Esophagus muscularis mucosa (tissue), 4 donors: Measurements from ENCODE around the gene ZBTB7C. TPM values are rescaled to one million over a fixed set of nuclear protein-coding genes. Genes with fewer than 3 reads are reported as not detected.
A peak's percentile ranks its signal among the peaks of the same experiment; 100 is the strongest.

Experiments used
- DNase-seq: peaks from one replicate; pipeline ENCODE4 v3.0.0-alpha.2; 2017; ENCODE audit errors: extremely low spot score
- H3K27ac ChIP-seq, 4 donors: fragments of 200-600 bp; sonication (generic); replicated peaks in 1 of 4; 1 replicate in 3 of 4; 2 replicates in 1 of 4; pipeline ENCODE4 v1.5.1; 2016 to 2019; ENCODE audit warnings: mild to moderate bottlenecking in 1 of 4
- H3K27me3 ChIP-seq, 4 donors: fragments of 200-600 bp; sonication (generic); one replicate each; pipeline versions ENCODE4 v1.5.1 to v1.6.0; 2016 to 2019
- H3K36me3 ChIP-seq, 4 donors: fragments of 200-600 bp; sonication (generic); one replicate each; pipeline ENCODE4 v1.5.1; 2016 to 2019
- H3K4me1 ChIP-seq, 4 donors: fragments of 200-600 bp; sonication (generic); one replicate each; pipeline ENCODE4 v1.5.1; 2016 to 2019
- H3K4me3 ChIP-seq, 4 donors: fragments of 200-600 bp; sonication (generic); 1 replicate in 2 of 4; 2 replicates in 2 of 4; pipeline ENCODE4 v1.5.1; 2016 to 2019; ENCODE audit warnings: mild to moderate bottlenecking in 4 of 4, moderate library complexity in 1 of 4
- H3K9me3 ChIP-seq, 4 donors: fragments of 200-600 bp; sonication (generic); 1 replicate in 3 of 4; 2 replicates in 1 of 4; pipeline ENCODE4 v1.5.1; 2016 to 2019
- EP300 ChIP-seq: sonication (generic); formaldehyde crosslinking; IDR thresholded peaks from one replicate; pipeline ENCODE4 v1.6.1; 2017; ENCODE audit warnings: antibody characterized with exemption
- POLR2A ChIP-seq: fragments of 450-650 bp; IDR thresholded peaks from one replicate; pipeline ENCODE4 v1.6.1; 2017; ENCODE audit warnings: antibody characterized with exemption, moderate library complexity, mild to moderate bottlenecking, low read depth
- POLR2AphosphoS5 ChIP-seq, 2 donors: sonication (generic); formaldehyde crosslinking; IDR thresholded peaks; one replicate each; pipeline ENCODE4 v1.6.1; 2017; ENCODE audit warnings: antibody characterized with exemption in 2 of 2
- WGBS: methylation state at CpG from one replicate; pipeline ENCODE4 v1.1.5; 2018; 5-methylcytosine and 5-hydroxymethylcytosine counted together
- intact Hi-C: fragments of 100-400 bp; cut with DNase I; formaldehyde crosslinking; loops from one replicate; pipeline ENCODE4 v1.15.1; 2023
- total RNA-seq, 4 donors: library from RNA; depleted of rRNA; stranded (reverse); fragments of >200 nt; gene quantifications; one replicate each; pipeline versions ENCODE4 v1.1.0 to v1.2.1, GENCODE V29; 2016
- TF ChIP-seq, protein P1 (sequence below), 3 experiments: fragments of 200-600 bp in 2 of 3; fragments of 450-650 bp in 1 of 3; sonication (generic) in 2 of 3; IDR thresholded peaks; one replicate each; pipeline ENCODE4 v1.5.1; 2017 to 2019; ENCODE audit warnings: antibody characterized with exemption in 3 of 3, mild to moderate bottlenecking in 2 of 3, moderate library complexity in 1 of 3

ZBTB7C gene
- total RNA-seq, 4 donors from 2014 or later, result 6.3 to 13.2 (median 9.1) TPM

DNA sequence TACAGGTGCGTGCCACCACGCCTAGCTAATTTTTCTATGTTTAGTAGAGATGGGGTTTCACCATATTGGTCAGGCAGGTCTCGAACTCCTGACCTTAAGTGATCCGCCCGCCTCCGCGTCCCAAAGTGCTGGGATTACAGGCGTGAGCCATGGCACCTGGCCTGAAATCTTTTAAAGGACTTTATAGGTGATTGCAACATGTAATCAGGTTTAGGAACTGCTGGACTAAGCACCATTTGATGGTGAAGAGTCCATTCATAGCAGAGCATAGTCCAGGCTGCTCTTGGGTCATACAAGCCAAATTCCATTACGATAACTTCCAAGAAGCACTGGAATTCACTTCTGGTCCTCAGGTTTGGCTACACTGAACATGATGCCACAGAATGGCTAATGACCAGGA, 278.1 kb downstream of the ZBTB7C start:
- Histone ChIP-seq H3K27ac (no peak overlapping the region), H3K4me3 (no peak overlapping the region), H3K36me3 (no peaks in the 10 kb centered on the region), H3K4me1 (peaks cover 9 to 45% (median 42%) of the 10 kb centered on the region in 4 donors), H3K9me3 (no peaks in the 10 kb centered on the region), H3K27me3 (peaks cover 0 to 3% (median 0%) of the 10 kb centered on the region in 4 donors)
- WGBS, result 99% methylated on average over 8 of the region's 9 CpGs
- no peak for TF ChIP-seq POLR2AphosphoS5 (IDR thresholded peaks at IDR 0.05)
- TF ChIP-seq EP300, result no peak
- TF ChIP-seq, protein P1, sequence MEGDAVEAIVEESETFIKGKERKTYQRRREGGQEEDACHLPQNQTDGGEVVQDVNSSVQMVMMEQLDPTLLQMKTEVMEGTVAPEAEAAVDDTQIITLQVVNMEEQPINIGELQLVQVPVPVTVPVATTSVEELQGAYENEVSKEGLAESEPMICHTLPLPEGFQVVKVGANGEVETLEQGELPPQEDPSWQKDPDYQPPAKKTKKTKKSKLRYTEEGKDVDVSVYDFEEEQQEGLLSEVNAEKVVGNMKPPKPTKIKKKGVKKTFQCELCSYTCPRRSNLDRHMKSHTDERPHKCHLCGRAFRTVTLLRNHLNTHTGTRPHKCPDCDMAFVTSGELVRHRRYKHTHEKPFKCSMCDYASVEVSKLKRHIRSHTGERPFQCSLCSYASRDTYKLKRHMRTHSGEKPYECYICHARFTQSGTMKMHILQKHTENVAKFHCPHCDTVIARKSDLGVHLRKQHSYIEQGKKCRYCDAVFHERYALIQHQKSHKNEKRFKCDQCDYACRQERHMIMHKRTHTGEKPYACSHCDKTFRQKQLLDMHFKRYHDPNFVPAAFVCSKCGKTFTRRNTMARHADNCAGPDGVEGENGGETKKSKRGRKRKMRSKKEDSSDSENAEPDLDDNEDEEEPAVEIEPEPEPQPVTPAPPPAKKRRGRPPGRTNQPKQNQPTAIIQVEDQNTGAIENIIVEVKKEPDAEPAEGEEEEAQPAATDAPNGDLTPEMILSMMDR (IDR thresholded peaks at IDR 0.05), result no peak
- no peak for TF ChIP-seq POLR2A
- no peak for DNase-seq
- intact Hi-C loops, result no loop called here

DNA sequence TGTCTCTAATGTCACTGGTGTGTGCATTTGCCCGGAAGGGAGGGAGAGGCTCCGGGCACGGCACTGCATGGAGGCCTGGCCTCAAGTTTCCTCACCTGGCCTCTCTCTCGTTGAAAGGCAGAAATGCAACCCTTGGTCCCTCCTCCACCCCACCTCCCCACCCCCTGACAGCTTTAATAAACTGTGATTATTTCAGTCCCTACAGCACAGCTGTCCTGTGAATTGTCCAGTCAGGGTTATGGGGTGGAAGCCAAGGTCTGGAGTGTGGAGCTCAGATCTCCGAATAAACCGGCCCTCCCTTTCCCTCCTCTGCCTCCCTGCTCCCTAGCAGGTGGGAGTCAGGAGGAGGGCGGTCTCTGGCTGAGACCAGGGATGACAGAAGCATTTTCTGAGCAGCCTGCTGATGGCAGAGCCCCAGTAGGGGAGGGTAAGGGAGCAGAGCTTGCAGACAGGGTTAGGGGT, 279.5 kb downstream of the ZBTB7C start:
- TF ChIP-seq, protein P1 (IDR thresholded peaks at IDR 0.05), result no peak
- no peak for TF ChIP-seq EP300
- TF ChIP-seq POLR2AphosphoS5 (IDR thresholded peaks at IDR 0.05), result no peak
- TF ChIP-seq POLR2A, result no peak
- Histone ChIP-seq H3K4me3 (no peak overlapping the region), H3K4me1 (peaks cover 3 to 31% (median 31%) of the 10 kb centered on the region in 4 donors), H3K9me3 (no peaks in the 10 kb centered on the region), H3K27ac (peak overlapping the region in 1 of 4 donors; percentile 2), H3K27me3 (no peaks in the 10 kb centered on the region), H3K36me3 (no peaks in the 10 kb centered on the region)
- intact Hi-C loops, result no loop called here
- DNase-seq, result no peak
- WGBS, result 43% methylated on average over 7 of the region's 7 CpGs

DNA sequence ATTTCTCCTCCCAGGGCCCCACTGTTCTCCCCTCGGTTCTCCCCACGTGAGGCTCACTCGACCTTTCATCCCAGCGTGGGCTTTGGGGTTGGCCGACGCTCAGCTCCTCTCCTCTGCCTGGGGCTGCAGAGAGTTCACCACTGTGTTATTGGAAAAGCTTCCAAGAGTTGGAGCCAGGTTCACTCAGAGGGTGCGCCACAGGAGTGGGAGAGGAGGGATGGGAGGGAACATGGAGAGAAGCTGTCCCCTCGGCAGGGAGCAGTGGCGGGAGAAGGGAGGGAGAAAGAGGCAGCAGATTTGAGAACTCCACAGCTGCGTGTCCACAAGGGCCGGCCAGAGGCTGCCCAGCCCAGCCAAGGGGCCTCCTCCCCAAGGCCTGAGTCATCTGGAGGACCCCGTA, 281.6 kb downstream of the ZBTB7C start:
- Histone ChIP-seq H3K4me3 (no peak overlapping the region), H3K9me3 (no peaks in the 10 kb centered on the region), H3K4me1 (peaks cover 0 to 11% (median 10%) of the 10 kb centered on the region in 4 donors), H3K27me3 (no peaks in the 10 kb centered on the region), H3K36me3 (no peaks in the 10 kb centered on the region), H3K27ac (no peak overlapping the region)
- WGBS, result 94% methylated on average over 8 of the region's 12 CpGs
- intact Hi-C loops, result no loop called here
- DNase-seq, result no peak
- no peak for TF ChIP-seq EP300
- no peak for TF ChIP-seq POLR2A
- TF ChIP-seq, protein P1 (IDR thresholded peaks at IDR 0.05), result no peak
- TF ChIP-seq POLR2AphosphoS5 (IDR thresholded peaks at IDR 0.05), result no peak

DNA sequence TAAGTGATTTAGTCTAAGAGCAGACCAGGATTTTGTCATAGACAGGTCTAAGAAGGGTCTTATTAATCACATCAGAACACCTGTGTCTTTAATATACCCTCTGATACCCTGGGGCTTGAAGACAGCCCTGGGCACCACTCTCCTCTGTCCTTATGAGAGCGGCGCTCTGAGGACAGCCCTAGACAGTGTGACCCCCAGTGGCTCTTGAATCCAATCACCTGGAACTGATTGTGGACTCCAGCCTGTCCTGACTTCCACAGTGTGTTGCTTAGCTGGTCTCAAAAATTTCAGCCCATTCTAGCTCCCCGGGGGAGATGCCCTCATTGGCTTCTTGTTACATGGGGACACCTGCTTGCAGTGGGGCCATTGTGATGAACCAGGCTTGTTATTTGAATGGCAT, 282.9 kb downstream of the ZBTB7C start:
- no peak for DNase-seq
- H3K27ac ChIP-seq, result no peak overlapping the region
- H3K36me3 ChIP-seq, result no peaks in the 10 kb centered on the region
- H3K27me3 ChIP-seq, result no peaks in the 10 kb centered on the region
- TF ChIP-seq EP300 (no peak), POLR2A (no peak), POLR2AphosphoS5 (IDR thresholded peaks at IDR 0.05) (no peak)
- TF ChIP-seq, protein P1 (IDR thresholded peaks at IDR 0.05), result no peak
- intact Hi-C loops, result no loop called here
- 93% methylated on average over 3 of the region's 3 CpGs for WGBS
- H3K4me1 ChIP-seq, result peaks cover 0 to 11% (median 10%) of the 10 kb centered on the region in 4 donors
- H3K4me3 ChIP-seq, result no peak overlapping the region
- H3K9me3 ChIP-seq, result no peaks in the 10 kb centered on the region

DNA sequence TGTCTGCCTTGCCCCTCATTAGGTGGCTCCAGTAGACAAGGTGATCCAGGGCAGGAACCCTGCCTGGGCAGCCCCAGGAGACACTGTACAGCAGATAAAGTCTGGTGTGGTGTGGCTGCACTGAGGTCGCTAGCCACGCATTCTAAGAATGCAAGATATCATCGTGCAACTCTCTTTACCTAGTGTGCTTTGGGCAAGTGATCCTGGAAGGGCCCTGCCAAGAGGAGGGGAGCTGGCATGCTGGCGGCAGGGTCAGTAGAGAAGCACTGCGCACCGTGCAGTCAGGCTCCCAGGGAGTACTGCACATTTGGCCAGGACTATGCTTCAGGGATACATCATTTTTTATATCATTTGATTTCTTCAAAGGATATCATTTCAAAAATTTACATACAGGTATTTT, 283.5 kb downstream of the ZBTB7C start:
- no peak for DNase-seq
- intact Hi-C loops, result no loop called here
- no peaks in the 10 kb centered on the region for H3K36me3 ChIP-seq
- TF ChIP-seq POLR2A (no peak), POLR2AphosphoS5 (IDR thresholded peaks at IDR 0.05) (no peak), EP300 (no peak)
- TF ChIP-seq, protein P1 (IDR thresholded peaks at IDR 0.05), result no peak
- no peak overlapping the region for H3K27ac ChIP-seq
- no peaks in the 10 kb centered on the region for H3K9me3 ChIP-seq
- H3K27me3 ChIP-seq, result no peaks in the 10 kb centered on the region
- no peak overlapping the region for H3K4me3 ChIP-seq
- peaks cover 0 to 11% (median 10%) of the 10 kb centered on the region in 4 donors for H3K4me1 ChIP-seq
- WGBS, result 88% methylated on average over 6 of the region's 6 CpGs
